CD14-positive monocyte (primary cell): Measurements from ENCODE around the gene F7. TPM values are rescaled to one million over a fixed set of nuclear protein-coding genes. Genes with fewer than 3 reads are reported as not detected.

Experiments used
- DNase-seq, 3 donors: peaks; one replicate each; pipeline ENCODE4 v3.0.0-alpha.2; 2011 to 2022
- H2AFZ ChIP-seq: 2 replicates; pipeline ENCODE4 v1.6.0; 2012; ENCODE audit warnings: mild to moderate bottlenecking, low read depth, low read length, inconsistent platforms; ENCODE audit not compliant: insufficient read depth, poor library complexity, severe bottlenecking
- H3K27ac ChIP-seq, 2 donors: 1 replicate in 1 of 2; 2 replicates in 1 of 2; pipeline ENCODE4 v1.5.1; 2012 to 2013; ENCODE audit warnings: low read length in 2 of 2, control low read depth in 1 of 2, inconsistent platforms in 1 of 2, low read depth in 1 of 2, mild to moderate bottlenecking in 1 of 2
- H3K27me3 ChIP-seq, 2 donors: one replicate each; pipeline versions ENCODE4 v1.6.0 to v1.6.1; 2011 to 2013; ENCODE audit warnings: low read length in 2 of 2; ENCODE audit not compliant: control insufficient read depth in 2 of 2, insufficient read depth in 2 of 2
- H3K36me3 ChIP-seq, 2 donors: replicated peaks in 1 of 2; 1 replicate in 1 of 2; 2 replicates in 1 of 2; pipeline versions ENCODE4 v1.5.1 to v1.6.1; 2012 to 2013; ENCODE audit warnings: low read length in 2 of 2, control low read depth in 1 of 2, inconsistent platforms in 1 of 2, mild to moderate bottlenecking in 1 of 2; ENCODE audit not compliant: insufficient read depth in 2 of 2, control insufficient read depth in 1 of 2
- H3K4me1 ChIP-seq, 2 donors: 1 replicate in 1 of 2; 2 replicates in 1 of 2; pipeline versions ENCODE4 v1.5.1 to v1.6.1; 2012 to 2013; ENCODE audit warnings: low read length in 2 of 2, control low read depth in 1 of 2, inconsistent platforms in 1 of 2, mild to moderate bottlenecking in 1 of 2, moderate library complexity in 1 of 2; ENCODE audit not compliant: insufficient read depth in 2 of 2, control insufficient read depth in 1 of 2
- H3K4me2 ChIP-seq: replicated peaks from 2 replicates; pipeline ENCODE3; 2012; ENCODE audit warnings: low read length, moderate library complexity, mild to moderate bottlenecking; ENCODE audit not compliant: poor library complexity, severe bottlenecking; ENCODE audit errors: extremely low read depth
- H3K4me3 ChIP-seq, 3 experiments: fragments of 200-600 bp in 1 of 3; sonication (generic) in 1 of 3; replicated peaks in 1 of 3; 1 replicate in 2 of 3; 2 replicates in 1 of 3; pipeline ENCODE4 v1.5.1; 2011 to 2013; ENCODE audit warnings: low read length in 3 of 3, mild to moderate bottlenecking in 3 of 3, control low read depth in 2 of 3, low read depth in 2 of 3, inconsistent platforms in 1 of 3, moderate library complexity in 1 of 3
- H3K79me2 ChIP-seq: 2 replicates; pipeline ENCODE4 v1.6.0; 2012; ENCODE audit warnings: mild to moderate bottlenecking, control low read depth, inconsistent platforms, low read length, moderate library complexity; ENCODE audit not compliant: insufficient read depth
- H3K9ac ChIP-seq: 2 replicates; pipeline ENCODE4 v1.6.0; 2017; ENCODE audit warnings: low read length, mild to moderate bottlenecking; ENCODE audit not compliant: insufficient read depth, poor library complexity, severe bottlenecking
- H3K9me3 ChIP-seq, 2 donors: replicated peaks in 1 of 2; 1 replicate in 1 of 2; 2 replicates in 1 of 2; pipeline versions ENCODE4 v1.5.1 to v1.6.1; 2012 to 2013; ENCODE audit warnings: low read length in 2 of 2, control low read depth in 1 of 2; ENCODE audit not compliant: control insufficient read depth in 1 of 2, insufficient read depth in 1 of 2
- H4K20me1 ChIP-seq: 2 replicates; pipeline ENCODE4 v1.6.0; 2012; ENCODE audit warnings: mild to moderate bottlenecking, low read length, control low read depth, moderate library complexity; ENCODE audit not compliant: insufficient read depth
- H3K27ac Mint-ChIP-seq, 7 donors: one replicate each; pipeline ENCODE4 v1.8.0; 2020; ENCODE audit warnings: mild to moderate bottlenecking in 7 of 7, mixed read lengths in 7 of 7, moderate library complexity in 6 of 7, inconsistent platforms in 2 of 7
- H3K27me3 Mint-ChIP-seq, 3 donors: one replicate each; pipeline ENCODE4 v1.8.0; 2021 to 2022; ENCODE audit warnings: low read depth in 3 of 3, mild to moderate bottlenecking in 3 of 3, mixed read lengths in 3 of 3, moderate library complexity in 3 of 3, inconsistent platforms in 1 of 3
- H3K36me3 Mint-ChIP-seq, 2 donors: one replicate each; pipeline ENCODE4 v1.8.0; 2020; ENCODE audit warnings: mixed read lengths in 2 of 2, inconsistent platforms in 1 of 2, mild to moderate bottlenecking in 1 of 2
- H3K4me1 Mint-ChIP-seq: one replicate; pipeline ENCODE4 v1.8.0; 2020; ENCODE audit warnings: mild to moderate bottlenecking, mixed read lengths
- H3K4me3 Mint-ChIP-seq, 2 donors: one replicate each; pipeline ENCODE4 v1.8.0; 2020; ENCODE audit warnings: mild to moderate bottlenecking in 2 of 2, mixed read lengths in 2 of 2, moderate library complexity in 1 of 2
- H3K9me3 Mint-ChIP-seq, 7 donors: one replicate each; pipeline ENCODE4 v1.8.0; 2020 to 2022; ENCODE audit warnings: mixed read lengths in 7 of 7, mild to moderate bottlenecking in 6 of 7, moderate library complexity in 6 of 7, inconsistent platforms in 2 of 7
- WGBS: methylation state at CpG from one replicate; pipeline ENCODE4 v1.1.5; 2013; ENCODE audit warnings: missing lambda C conversion rate; ENCODE audit not compliant: insufficient coverage; 5-methylcytosine and 5-hydroxymethylcytosine counted together
- intact Hi-C, 2 donors: fragments of 100-400 bp; cut with micrococcal nuclease; formaldehyde crosslinking; loops; one replicate each; pipeline versions ENCODE4 v1.15.0 to v1.15.1; 2023
- polyA plus RNA-seq, 3 donors: library from polyadenylated mRNA; depleted of rRNA in 1 of 3; unstranded in 2 of 3; stranded (reverse) in 1 of 3; fragments of 300-500 nt in 2 of 3; fragments of >200 nt in 1 of 3; fragmentation: Illumina TruSeq in 2 of 3; gene quantifications; 1 replicate in 2 of 3; 2 replicates in 1 of 3; pipeline ENCODE4 v1.2.3, GENCODE V29; 2012 to 2021
- TF ChIP-seq, protein P1 (sequence below): fragments of 200-600 bp; IDR thresholded peaks from one replicate; pipeline ENCODE4 v1.8.0; 2022; ENCODE audit warnings: antibody characterized with exemption, mild to moderate bottlenecking

F7 gene
- polyA plus RNA-seq, 3 donors = not detected

DNA sequence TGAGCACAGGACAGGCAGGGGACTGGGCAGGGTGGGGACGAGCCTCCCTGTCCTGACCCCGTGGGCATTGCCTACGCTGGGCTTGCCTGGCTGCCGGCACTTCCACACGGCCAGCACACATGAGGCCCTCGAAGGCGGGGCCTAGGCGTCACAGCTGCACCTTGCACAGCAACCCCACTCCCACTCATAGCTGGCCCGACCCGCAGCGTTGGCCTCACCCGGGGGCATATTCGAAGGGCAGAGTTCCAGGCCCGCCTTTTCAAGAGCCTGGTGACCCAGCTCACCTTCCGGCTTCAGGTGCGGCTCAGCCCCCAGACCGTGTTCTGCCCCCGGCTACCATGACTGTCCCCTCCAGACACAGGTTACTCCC is 36.0 kb downstream of the F7 start:
- Histone ChIP-seq H2AFZ (no peak overlapping the region), H3K9me3 (no peaks in the 10 kb centered on the region), H3K4me3 (no peak overlapping the region), H3K79me2 (no peaks in the 10 kb centered on the region), H3K36me3 (no peaks in the 10 kb centered on the region), H3K4me1 (no peaks in the 10 kb centered on the region), H3K27me3 (no peaks in the 10 kb centered on the region), H3K27ac (no peak overlapping the region), H3K9ac (no peak overlapping the region), H4K20me1 (no peaks in the 10 kb centered on the region), H3K4me2 (no peak overlapping the region)
- TF ChIP-seq, protein P1, sequence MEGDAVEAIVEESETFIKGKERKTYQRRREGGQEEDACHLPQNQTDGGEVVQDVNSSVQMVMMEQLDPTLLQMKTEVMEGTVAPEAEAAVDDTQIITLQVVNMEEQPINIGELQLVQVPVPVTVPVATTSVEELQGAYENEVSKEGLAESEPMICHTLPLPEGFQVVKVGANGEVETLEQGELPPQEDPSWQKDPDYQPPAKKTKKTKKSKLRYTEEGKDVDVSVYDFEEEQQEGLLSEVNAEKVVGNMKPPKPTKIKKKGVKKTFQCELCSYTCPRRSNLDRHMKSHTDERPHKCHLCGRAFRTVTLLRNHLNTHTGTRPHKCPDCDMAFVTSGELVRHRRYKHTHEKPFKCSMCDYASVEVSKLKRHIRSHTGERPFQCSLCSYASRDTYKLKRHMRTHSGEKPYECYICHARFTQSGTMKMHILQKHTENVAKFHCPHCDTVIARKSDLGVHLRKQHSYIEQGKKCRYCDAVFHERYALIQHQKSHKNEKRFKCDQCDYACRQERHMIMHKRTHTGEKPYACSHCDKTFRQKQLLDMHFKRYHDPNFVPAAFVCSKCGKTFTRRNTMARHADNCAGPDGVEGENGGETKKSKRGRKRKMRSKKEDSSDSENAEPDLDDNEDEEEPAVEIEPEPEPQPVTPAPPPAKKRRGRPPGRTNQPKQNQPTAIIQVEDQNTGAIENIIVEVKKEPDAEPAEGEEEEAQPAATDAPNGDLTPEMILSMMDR = no peak
- Mint-ChIP-seq H3K27ac (no peak overlapping the region), H3K36me3 (no peaks in the 10 kb centered on the region), H3K27me3 (peaks cover 5 to 7% (median 7%) of the 10 kb centered on the region in 3 donors), H3K4me1 (peaks cover 2% of the 10 kb centered on the region), H3K9me3 (peaks cover 2 to 8% (median 5%) of the 10 kb centered on the region in 7 donors), H3K4me3 (no peak overlapping the region)
- 97% methylated on average over 18 of the region's 18 CpGs for WGBS
- intact Hi-C loops = no loop called here
- no peak for DNase-seq

DNA sequence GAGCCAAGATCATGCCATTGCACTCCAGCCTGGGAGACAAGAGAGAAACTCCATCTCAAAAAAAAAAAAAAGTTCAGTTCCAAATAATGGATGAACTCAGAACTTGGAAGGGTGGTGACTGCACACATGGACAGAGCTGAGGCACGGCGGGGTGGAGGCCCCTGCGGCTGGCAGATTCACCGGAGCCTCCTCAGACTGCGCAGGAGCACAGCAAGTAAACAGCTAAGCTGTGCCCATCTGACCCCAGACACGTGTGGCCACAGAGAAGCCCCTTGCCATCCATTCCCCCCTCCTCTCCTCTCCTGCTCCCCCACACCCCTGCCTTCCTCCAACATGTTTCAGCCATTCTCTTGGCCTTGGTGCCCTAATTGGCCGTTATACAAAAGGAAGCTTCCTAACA is 37.3 kb downstream of the F7 start:
- Mint-ChIP-seq H3K4me3 (no peak overlapping the region), H3K9me3 (peaks cover 2 to 8% (median 5%) of the 10 kb centered on the region in 7 donors), H3K27me3 (peaks cover 5 to 8% (median 7%) of the 10 kb centered on the region in 3 donors), H3K27ac (no peak overlapping the region), H3K36me3 (no peaks in the 10 kb centered on the region), H3K4me1 (peaks cover 2% of the 10 kb centered on the region)
- H3K4me1 ChIP-seq = no peaks in the 10 kb centered on the region
- H3K27ac ChIP-seq = no peak overlapping the region
- intact Hi-C loops = no loop called here
- TF ChIP-seq, protein P1 = no peak
- H3K79me2 ChIP-seq = no peaks in the 10 kb centered on the region
- WGBS = 95% methylated on average over 7 of the region's 7 CpGs
- no peak overlapping the region for H3K4me2 ChIP-seq
- H2AFZ ChIP-seq = no peak overlapping the region
- H3K9me3 ChIP-seq = no peaks in the 10 kb centered on the region
- no peaks in the 10 kb centered on the region for H3K27me3 ChIP-seq
- no peak for DNase-seq
- no peaks in the 10 kb centered on the region for H3K36me3 ChIP-seq
- no peak overlapping the region for H3K4me3 ChIP-seq
- H4K20me1 ChIP-seq = no peaks in the 10 kb centered on the region
- H3K9ac ChIP-seq = no peak overlapping the region
